WTC11 (cell line): ENCODE results near the gene AQP2.

Source experiments
- ATF6 ChIP-seq: sonication (generic); formaldehyde crosslinking; IDR thresholded peaks from 2 replicates; pipeline ENCODE4 v1.8.1; 2023; ENCODE audit warnings: mild to moderate bottlenecking, missing genetic modification reagents
- CREB1 ChIP-seq: sonication (generic); formaldehyde crosslinking; IDR thresholded peaks from 2 replicates; pipeline ENCODE4 v1.8.0; 2023; ENCODE audit warnings: mild to moderate bottlenecking, missing genetic modification reagents
- FOXP1 ChIP-seq: sonication (generic); formaldehyde crosslinking; IDR thresholded peaks from 2 replicates; pipeline ENCODE4 v1.8.0; 2022; ENCODE audit warnings: missing genetic modification reagents, mild to moderate bottlenecking, moderate library complexity, borderline replicate concordance
- GABPB1 ChIP-seq: sonication (generic); formaldehyde crosslinking; IDR thresholded peaks from 2 replicates; pipeline ENCODE4 v1.8.1; 2023; ENCODE audit warnings: mild to moderate bottlenecking, missing genetic modification reagents
- KAT7 ChIP-seq: sonication (generic); formaldehyde crosslinking; IDR thresholded peaks from 2 replicates; pipeline ENCODE4 v1.8.1; 2023; ENCODE audit warnings: missing genetic modification reagents, mild to moderate bottlenecking, borderline replicate concordance
- NR2C2 ChIP-seq: sonication (generic); formaldehyde crosslinking; IDR thresholded peaks from 2 replicates; pipeline ENCODE4 v1.8.0; 2022; ENCODE audit warnings: mild to moderate bottlenecking, missing genetic modification reagents
- SOX15 ChIP-seq: fragments of 250-450 bp; sonication (Bioruptor Pico); IDR thresholded peaks from 2 replicates; pipeline ENCODE4 v1.9.0; 2021; ENCODE audit warnings: mild to moderate bottlenecking
- SP1 ChIP-seq: sonication (generic); formaldehyde crosslinking; conservative IDR thresholded peaks from 2 replicates; pipeline ENCODE4 v1.8.1; 2022; ENCODE audit warnings: missing genetic modification reagents
- TCF7 ChIP-seq: sonication (generic); formaldehyde crosslinking; IDR thresholded peaks from 2 replicates; pipeline ENCODE4 v1.8.0; 2022; ENCODE audit warnings: mild to moderate bottlenecking, low read depth, missing genetic modification reagents, moderate library complexity
- ZNF232 ChIP-seq: sonication (generic); formaldehyde crosslinking; IDR thresholded peaks from 2 replicates; pipeline ENCODE4 v1.8.0; 2022; ENCODE audit warnings: mild to moderate bottlenecking, missing genetic modification reagents
- TF ChIP-seq, protein P1 (sequence below): fragments of 200-600 bp; IDR thresholded peaks from 2 replicates; pipeline ENCODE4 v1.8.0; 2022; ENCODE audit warnings: antibody characterized with exemption
- TF ChIP-seq, protein P2 (sequence below): sonication (generic); formaldehyde crosslinking; conservative IDR thresholded peaks from 2 replicates; pipeline ENCODE4 v1.8.1; 2023; ENCODE audit warnings: mild to moderate bottlenecking, low read depth, missing genetic modification reagents, moderate library complexity

GRCh38 chr12:49920915-49921286 is 29.6 kb upstream of the AQP2 start:
- no peak for TF ChIP-seq NR2C2 (CRISPR knock-in tag)
- no peak for TF ChIP-seq FOXP1 (CRISPR knock-in tag)
- TF ChIP-seq, protein P1, sequence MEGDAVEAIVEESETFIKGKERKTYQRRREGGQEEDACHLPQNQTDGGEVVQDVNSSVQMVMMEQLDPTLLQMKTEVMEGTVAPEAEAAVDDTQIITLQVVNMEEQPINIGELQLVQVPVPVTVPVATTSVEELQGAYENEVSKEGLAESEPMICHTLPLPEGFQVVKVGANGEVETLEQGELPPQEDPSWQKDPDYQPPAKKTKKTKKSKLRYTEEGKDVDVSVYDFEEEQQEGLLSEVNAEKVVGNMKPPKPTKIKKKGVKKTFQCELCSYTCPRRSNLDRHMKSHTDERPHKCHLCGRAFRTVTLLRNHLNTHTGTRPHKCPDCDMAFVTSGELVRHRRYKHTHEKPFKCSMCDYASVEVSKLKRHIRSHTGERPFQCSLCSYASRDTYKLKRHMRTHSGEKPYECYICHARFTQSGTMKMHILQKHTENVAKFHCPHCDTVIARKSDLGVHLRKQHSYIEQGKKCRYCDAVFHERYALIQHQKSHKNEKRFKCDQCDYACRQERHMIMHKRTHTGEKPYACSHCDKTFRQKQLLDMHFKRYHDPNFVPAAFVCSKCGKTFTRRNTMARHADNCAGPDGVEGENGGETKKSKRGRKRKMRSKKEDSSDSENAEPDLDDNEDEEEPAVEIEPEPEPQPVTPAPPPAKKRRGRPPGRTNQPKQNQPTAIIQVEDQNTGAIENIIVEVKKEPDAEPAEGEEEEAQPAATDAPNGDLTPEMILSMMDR = no peak
- TF ChIP-seq, protein P2, sequence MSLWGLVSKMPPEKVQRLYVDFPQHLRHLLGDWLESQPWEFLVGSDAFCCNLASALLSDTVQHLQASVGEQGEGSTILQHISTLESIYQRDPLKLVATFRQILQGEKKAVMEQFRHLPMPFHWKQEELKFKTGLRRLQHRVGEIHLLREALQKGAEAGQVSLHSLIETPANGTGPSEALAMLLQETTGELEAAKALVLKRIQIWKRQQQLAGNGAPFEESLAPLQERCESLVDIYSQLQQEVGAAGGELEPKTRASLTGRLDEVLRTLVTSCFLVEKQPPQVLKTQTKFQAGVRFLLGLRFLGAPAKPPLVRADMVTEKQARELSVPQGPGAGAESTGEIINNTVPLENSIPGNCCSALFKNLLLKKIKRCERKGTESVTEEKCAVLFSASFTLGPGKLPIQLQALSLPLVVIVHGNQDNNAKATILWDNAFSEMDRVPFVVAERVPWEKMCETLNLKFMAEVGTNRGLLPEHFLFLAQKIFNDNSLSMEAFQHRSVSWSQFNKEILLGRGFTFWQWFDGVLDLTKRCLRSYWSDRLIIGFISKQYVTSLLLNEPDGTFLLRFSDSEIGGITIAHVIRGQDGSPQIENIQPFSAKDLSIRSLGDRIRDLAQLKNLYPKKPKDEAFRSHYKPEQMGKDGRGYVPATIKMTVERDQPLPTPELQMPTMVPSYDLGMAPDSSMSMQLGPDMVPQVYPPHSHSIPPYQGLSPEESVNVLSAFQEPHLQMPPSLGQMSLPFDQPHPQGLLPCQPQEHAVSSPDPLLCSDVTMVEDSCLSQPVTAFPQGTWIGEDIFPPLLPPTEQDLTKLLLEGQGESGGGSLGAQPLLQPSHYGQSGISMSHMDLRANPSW (CRISPR knock-in tag) = no peak
- no peak for TF ChIP-seq SP1 (CRISPR knock-in tag)
- no peak for TF ChIP-seq CREB1
- TF ChIP-seq GABPB1 = no peak
- no peak for TF ChIP-seq TCF7 (CRISPR knock-in tag)
- no peak for TF ChIP-seq KAT7 (CRISPR knock-in tag)
- no peak for TF ChIP-seq ZNF232
- no peak for TF ChIP-seq ATF6 (CRISPR knock-in tag)
- TF ChIP-seq SOX15 (CRISPR knock-in tag) = no peak
